K562 (cell line): ENCODE measurements around the gene PSMD14. TPM values are rescaled to one million over a fixed set of nuclear protein-coding genes. Genes with fewer than 3 reads are reported as not detected.

ENCODE experiments used
- BCOR ChIP-seq: fragments of 450-650 bp; IDR thresholded peaks from 2 replicates; pipeline ENCODE4 v1.6.1; 2016
- E2F8 ChIP-seq: fragments of 450-650 bp; IDR thresholded peaks from 2 replicates; pipeline ENCODE4 v1.7.1; 2018; ENCODE audit warnings: mild to moderate bottlenecking, low read depth; ENCODE audit not compliant: partially characterized antibody
- FOSL1 ChIP-seq: fragments of 200-800 bp; sonication (Bioruptor generic); conservative IDR thresholded peaks from 2 replicates; pipeline ENCODE4 v1.6.1; 2016; ENCODE audit warnings: missing genetic modification characterization, missing compliant biosample characterization
- NEUROD1 ChIP-seq: fragments of 150-350 bp; IDR thresholded peaks from 2 replicates; pipeline ENCODE4 v1.6.1; 2014; ENCODE audit warnings: borderline replicate concordance, low read length, low read depth; ENCODE audit not compliant: partially characterized antibody
- POLR2G ChIP-seq: fragments of 200-400 bp; formaldehyde crosslinking; IDR thresholded peaks from 2 replicates; pipeline ENCODE4 v1.6.1; 2017; ENCODE audit warnings: low read depth, mild to moderate bottlenecking, antibody characterized with exemption, low read length, moderate library complexity
- RCOR1 ChIP-seq, 2 experiments: IDR thresholded peaks; 2 replicates each; pipeline ENCODE4 v1.6.1; 2012; ENCODE audit warnings: low read depth in 2 of 2, low read length in 2 of 2, borderline replicate concordance in 1 of 2, improper control_type of control experiment in 1 of 2
- U2AF1 ChIP-seq: fragments of 200-400 bp; formaldehyde crosslinking; optimal IDR thresholded peaks from 2 replicates; pipeline ENCODE3; 2017; ENCODE audit warnings: mild to moderate bottlenecking, low read depth, low read length, moderate library complexity
- ZBED1 ChIP-seq: IDR thresholded peaks from 2 replicates; pipeline ENCODE4 v1.6.1; 2014
- ZBTB8A ChIP-seq: fragments of 450-650 bp; IDR thresholded peaks from 2 replicates; pipeline ENCODE4 v1.6.1; 2018; ENCODE audit warnings: mild to moderate bottlenecking, moderate library complexity; ENCODE audit not compliant: partially characterized antibody
- ZBTB9 ChIP-seq: fragments of 450-650 bp; formaldehyde crosslinking; IDR thresholded peaks from 2 replicates; pipeline ENCODE4 v1.4.0; 2020; ENCODE audit warnings: mild to moderate bottlenecking, moderate library complexity
- ZFP1 ChIP-seq: fragments of 450-650 bp; formaldehyde crosslinking; IDR thresholded peaks from 2 replicates; pipeline ENCODE4 v1.4.0; 2020; ENCODE audit warnings: mild to moderate bottlenecking, mixed read lengths
- ZNF24 ChIP-seq: fragments of 450-650 bp; IDR thresholded peaks from 2 replicates; pipeline ENCODE4 v1.6.1; 2016
- polyA plus RNA-seq, 8 experiments: library from polyadenylated mRNA; depleted of rRNA in 4 of 8; stranded (reverse) in 5 of 8; unstranded in 3 of 8; fragments of >200 nt; fragmentation: Nextera tagmentation in 2 of 8; fragmentation: Illumina TruSeq in 1 of 8; extraction: Ambion mirVana in 2 of 8; extraction: Trizol in 1 of 8; gene quantifications; 2 replicates each; pipeline versions ENCODE4 v1.2.1 to v1.2.3, GENCODE V29; 2011 to 2014; ENCODE audit warnings: inconsistent platforms in 1 of 8, missing spikeins in 1 of 8
- total RNA-seq, 7 experiments: library from RNA; depleted of rRNA in 6 of 7; stranded (reverse); fragments of >200 nt in 6 of 7; fragmentation: Illumina TruSeq in 2 of 7; extraction: Trizol in 2 of 7; gene quantifications; 2 replicates each; pipeline versions ENCODE4 v1.2.1 to v1.2.3, GENCODE V29; 2011 to 2021; ENCODE audit warnings: low replicate concordance in 1 of 7
- TF ChIP-seq, protein P1 (sequence below): fragments of 200-800 bp; sonication (Bioruptor generic); IDR thresholded peaks from 2 replicates; pipeline ENCODE4 v1.6.1; 2017; ENCODE audit warnings: missing genetic modification characterization, missing compliant biosample characterization

The PSMD14 gene
- total and polyA plus RNA-seq, 9 of the 15 experiments (the other 6 are each of a cell fraction or from before 2014, with no cell fraction given), result 151 to 515 (median 228) TPM

GRCh38 chr2:161308178-161308955 lies at the start of gene PSMD14 (continued):
- peak; percentile 99 for TF ChIP-seq POLR2G
- TF ChIP-seq ZNF24, result peak; percentile 34; the same call in 1 of the 2 replicates
- TF ChIP-seq, protein P1, sequence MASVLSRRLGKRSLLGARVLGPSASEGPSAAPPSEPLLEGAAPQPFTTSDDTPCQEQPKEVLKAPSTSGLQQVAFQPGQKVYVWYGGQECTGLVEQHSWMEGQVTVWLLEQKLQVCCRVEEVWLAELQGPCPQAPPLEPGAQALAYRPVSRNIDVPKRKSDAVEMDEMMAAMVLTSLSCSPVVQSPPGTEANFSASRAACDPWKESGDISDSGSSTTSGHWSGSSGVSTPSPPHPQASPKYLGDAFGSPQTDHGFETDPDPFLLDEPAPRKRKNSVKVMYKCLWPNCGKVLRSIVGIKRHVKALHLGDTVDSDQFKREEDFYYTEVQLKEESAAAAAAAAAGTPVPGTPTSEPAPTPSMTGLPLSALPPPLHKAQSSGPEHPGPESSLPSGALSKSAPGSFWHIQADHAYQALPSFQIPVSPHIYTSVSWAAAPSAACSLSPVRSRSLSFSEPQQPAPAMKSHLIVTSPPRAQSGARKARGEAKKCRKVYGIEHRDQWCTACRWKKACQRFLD (CRISPR knock-in tag), result peak; percentile 93
- no peak for TF ChIP-seq U2AF1
- peak; percentile 39; the same call in 1 of the 2 replicates for TF ChIP-seq BCOR
- TF ChIP-seq NEUROD1, result peak; percentile 17
- TF ChIP-seq FOSL1 (tag), result peak; percentile 87
- 0 out of 2 replicates have a peak, but pooled peaks have one; percentile 51 for TF ChIP-seq ZFP1 (CRISPR knock-in tag)
- peak; percentile 48 for TF ChIP-seq ZBTB9
- TF ChIP-seq E2F8, result peak; percentile 85
- no peak; the same call in 1 of the 2 replicates for TF ChIP-seq ZBED1
- peak in 1 of 2 experiments; percentile 72; a peak in 1 of 4 replicates for TF ChIP-seq RCOR1 (IDR thresholded peaks at IDR 0.05; ENCODE audit: borderline replicate concordance in 1 of 2, low read depth in 2 of 2, low read length in 2 of 2)
- TF ChIP-seq ZBTB8A, result no peak
